Fibroblast of villous mesenchyme (primary cell): ENCODE results near the gene NTM. TPM values are rescaled to one million over a fixed set of nuclear protein-coding genes. Genes with fewer than 3 reads are reported as not detected.

Experiments
- DNase-seq: peaks from one replicate; pipeline ENCODE4 v3.0.0-alpha.2; 2010; ENCODE audit warnings: low read depth
- H3K4me3 ChIP-seq: 2 replicates; pipeline ENCODE4 v1.5.1; 2011; ENCODE audit warnings: low read depth, mild to moderate bottlenecking, low read length
- total RNA-seq: library from RNA; depleted of rRNA; stranded (reverse); fragments of >200 nt; gene quantifications from 2 replicates; pipeline ENCODE4 v1.2.3, GENCODE V29; 2012
- TF ChIP-seq, protein P1 (sequence below): IDR thresholded peaks from 2 replicates; pipeline ENCODE4 v1.5.1; 2012; ENCODE audit warnings: low read depth, mild to moderate bottlenecking, low read length; ENCODE audit not compliant: insufficient read depth

The NTM gene
- total RNA-seq, 1 donor, result 7.3 TPM

- no peak overlapping the region for H3K4me3 ChIP-seq
- DNase-seq, result no peak
Observed at GRCh38 chr11:131832079-131832478, 461.7 kb downstream of the NTM start.

DNA sequence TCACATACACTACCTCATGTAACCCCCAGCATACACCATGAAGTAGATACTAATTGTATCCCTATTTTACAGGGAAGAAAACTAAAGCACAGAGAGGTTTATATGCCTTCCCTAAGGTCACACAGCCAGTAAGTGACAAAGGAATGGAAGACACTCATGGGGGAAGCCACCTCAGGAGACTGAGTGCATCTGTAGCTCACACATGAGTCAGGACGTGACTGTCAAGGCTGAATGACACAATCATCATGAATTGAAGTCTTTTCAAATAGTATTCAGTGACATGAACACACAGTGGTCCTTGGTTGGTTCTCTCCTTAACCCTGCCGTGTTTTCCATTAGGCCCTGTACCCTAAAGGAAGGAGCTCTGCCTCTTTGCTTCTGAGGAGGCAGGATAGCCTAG, 463.0 kb downstream of the NTM start:
- DNase-seq, result no peak
- H3K4me3 ChIP-seq, result no peak overlapping the region
- TF ChIP-seq, protein P1, sequence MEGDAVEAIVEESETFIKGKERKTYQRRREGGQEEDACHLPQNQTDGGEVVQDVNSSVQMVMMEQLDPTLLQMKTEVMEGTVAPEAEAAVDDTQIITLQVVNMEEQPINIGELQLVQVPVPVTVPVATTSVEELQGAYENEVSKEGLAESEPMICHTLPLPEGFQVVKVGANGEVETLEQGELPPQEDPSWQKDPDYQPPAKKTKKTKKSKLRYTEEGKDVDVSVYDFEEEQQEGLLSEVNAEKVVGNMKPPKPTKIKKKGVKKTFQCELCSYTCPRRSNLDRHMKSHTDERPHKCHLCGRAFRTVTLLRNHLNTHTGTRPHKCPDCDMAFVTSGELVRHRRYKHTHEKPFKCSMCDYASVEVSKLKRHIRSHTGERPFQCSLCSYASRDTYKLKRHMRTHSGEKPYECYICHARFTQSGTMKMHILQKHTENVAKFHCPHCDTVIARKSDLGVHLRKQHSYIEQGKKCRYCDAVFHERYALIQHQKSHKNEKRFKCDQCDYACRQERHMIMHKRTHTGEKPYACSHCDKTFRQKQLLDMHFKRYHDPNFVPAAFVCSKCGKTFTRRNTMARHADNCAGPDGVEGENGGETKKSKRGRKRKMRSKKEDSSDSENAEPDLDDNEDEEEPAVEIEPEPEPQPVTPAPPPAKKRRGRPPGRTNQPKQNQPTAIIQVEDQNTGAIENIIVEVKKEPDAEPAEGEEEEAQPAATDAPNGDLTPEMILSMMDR, result no peak

More at GRCh38 chr11:131832079-131832478, 461.7 kb downstream of the NTM start:
- TF ChIP-seq, protein P1, result no peak

DNA sequence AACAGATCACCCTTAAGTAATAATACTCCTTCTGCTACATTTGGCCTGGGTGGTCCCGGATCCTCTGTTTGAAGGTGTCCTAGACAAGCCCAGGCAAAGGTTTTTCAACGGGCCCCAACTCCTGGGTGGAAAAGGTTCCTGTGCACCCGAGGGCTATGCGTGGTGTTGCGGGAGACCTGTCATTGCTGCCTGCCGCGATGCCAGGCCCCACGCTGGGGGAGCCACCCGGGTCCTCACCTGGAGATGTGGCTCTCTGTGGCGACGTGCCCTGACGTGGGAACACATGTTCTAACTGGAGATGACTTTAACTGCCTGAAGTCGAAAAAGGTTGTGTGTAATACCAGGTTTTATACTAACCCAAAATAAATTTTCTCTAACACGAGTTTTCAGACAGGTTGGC, 467.1 kb downstream of the NTM start:
- no peak overlapping the region for H3K4me3 ChIP-seq
- TF ChIP-seq, protein P1, result no peak
- DNase-seq, result no peak

DNA sequence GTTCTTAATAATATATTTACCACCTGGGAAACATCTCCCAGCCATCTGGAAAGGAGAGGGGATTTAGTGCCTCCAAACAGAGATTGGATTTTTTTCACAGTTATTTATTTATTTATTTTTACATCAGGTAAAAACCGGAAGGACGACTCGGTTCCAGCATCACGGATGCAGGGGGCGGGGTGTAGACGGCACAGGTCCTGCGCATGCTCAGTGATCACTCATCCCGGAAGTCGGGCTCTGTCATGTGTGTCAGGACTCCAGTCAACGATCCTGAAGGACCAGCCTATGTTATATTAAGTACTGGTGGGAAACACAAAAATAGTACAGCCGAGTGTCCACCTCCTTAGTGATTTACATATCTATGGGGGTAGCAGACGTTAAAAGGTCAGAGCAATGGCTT, 467.6 kb downstream of the NTM start:
- no peak for DNase-seq
- no peak overlapping the region for H3K4me3 ChIP-seq
- TF ChIP-seq, protein P1, result no peak

- TF ChIP-seq, protein P1, result no peak
- no peak for DNase-seq
- H3K4me3 ChIP-seq, result no peak overlapping the region
Observed at GRCh38 chr11:131839326-131839725, 468.9 kb downstream of the NTM start.

- no peak overlapping the region for H3K4me3 ChIP-seq
- no peak for DNase-seq
- TF ChIP-seq, protein P1, result no peak
Observed at GRCh38 chr11:131840545-131840944, 470.1 kb downstream of the NTM start.

GRCh38 chr11:131841028-131841427, 470.6 kb downstream of the NTM start:
- TF ChIP-seq, protein P1, result no peak
- peak; percentile 1 for DNase-seq
- no peak overlapping the region for H3K4me3 ChIP-seq
